Muscle of leg (tissue), 11 donors: Measurements from ENCODE around the gene LILRB1. TPM values are rescaled to one million over a fixed set of nuclear protein-coding genes. Genes with fewer than 3 reads are reported as not detected.

Experiments used
- DNase-seq: peaks from one replicate; pipeline ENCODE4 v3.0.0; 2013
- H3K27ac ChIP-seq: one replicate; pipeline ENCODE4 v1.5.1; 2013; ENCODE audit warnings: mild to moderate bottlenecking, low read length, control low read depth
- H3K27me3 ChIP-seq: one replicate; pipeline ENCODE4 v1.6.1; 2013; ENCODE audit warnings: low read length; ENCODE audit not compliant: control insufficient read depth, insufficient read depth
- H3K36me3 ChIP-seq: one replicate; pipeline ENCODE4 v1.6.1; 2013; ENCODE audit warnings: low read length; ENCODE audit not compliant: control insufficient read depth, insufficient read depth
- H3K4me1 ChIP-seq: one replicate; pipeline ENCODE4 v1.6.1; 2013; ENCODE audit warnings: low read length; ENCODE audit not compliant: control insufficient read depth, insufficient read depth
- H3K4me3 ChIP-seq: one replicate; pipeline ENCODE4 v1.5.1; 2013; ENCODE audit warnings: low read length, control low read depth
- H3K9me3 ChIP-seq: replicated peaks from 2 replicates; pipeline ENCODE4 v1.6.1; 2013; ENCODE audit warnings: low read depth, low read length; ENCODE audit not compliant: control insufficient read depth
- WGBS: methylation state at CpG from one replicate; pipeline ENCODE4 v1.1.5; 2013; ENCODE audit warnings: missing lambda C conversion rate; ENCODE audit not compliant: insufficient coverage; 5-methylcytosine and 5-hydroxymethylcytosine counted together
- polyA plus RNA-seq, 8 donors: library from polyadenylated mRNA; unstranded; fragments of 120-200 nt; gene quantifications; one replicate each; pipeline versions ENCODE4 v1.2.1 to v1.2.3, GENCODE V29; 2013; ENCODE audit warnings: inconsistent platforms in 1 of 8, low replicate concordance in 1 of 8; ENCODE audit not compliant: insufficient read length in 8 of 8, insufficient read depth in 1 of 8
- total RNA-seq: library from RNA; stranded (reverse); fragments of 120-200 nt; gene quantifications from one replicate; pipeline ENCODE4 v1.2.4, GENCODE V29; 2013

Gene LILRB1
- total and polyA plus RNA-seq, 9 donors = 0.53 to 2.1 (median 1.2) TPM

- Histone ChIP-seq H3K36me3 (no peaks in the 10 kb centered on the region), H3K4me3 (no peak overlapping the region), H3K27ac (no peak overlapping the region), H3K27me3 (no peaks in the 10 kb centered on the region), H3K4me1 (no peaks in the 10 kb centered on the region), H3K9me3 (peaks cover 6% of the 10 kb centered on the region)
- 73% methylated on average over 3 of the region's 5 CpGs for WGBS
- DNase-seq = no peak
Observed at GRCh38 chr19:54660306-54660705, 30.0 kb downstream of the LILRB1 start.

- DNase-seq = peak; percentile 14
- Histone ChIP-seq H3K27me3 (no peaks in the 10 kb centered on the region), H3K4me3 (no peak overlapping the region), H3K36me3 (no peaks in the 10 kb centered on the region), H3K27ac (no peak overlapping the region), H3K9me3 (peaks cover 11% of the 10 kb centered on the region), H3K4me1 (no peaks in the 10 kb centered on the region)
- WGBS = 80% methylated on average over 1 of the region's 6 CpGs
Observed at GRCh38 chr19:54660964-54661363, 30.7 kb downstream of the LILRB1 start.

- no peaks in the 10 kb centered on the region for H3K4me1 ChIP-seq
- peaks cover 15% of the 10 kb centered on the region for H3K9me3 ChIP-seq
- no peak for DNase-seq
- WGBS = 82% methylated on average over 11 of the region's 13 CpGs
- no peak overlapping the region for H3K27ac ChIP-seq
- no peaks in the 10 kb centered on the region for H3K36me3 ChIP-seq
- no peaks in the 10 kb centered on the region for H3K27me3 ChIP-seq
- no peak overlapping the region for H3K4me3 ChIP-seq
Observed at GRCh38 chr19:54661846-54662481, 31.7 kb downstream of the LILRB1 start.

GRCh38 chr19:54662730-54663129, 32.4 kb downstream of the LILRB1 start, which contains the start of gene LILRB4:
TSS of gene LILRB4 (plus strand) at chr19:54662985. CDS start at chr19:54663034, 49 bp downstream.
- peak; percentile 43 for DNase-seq
- Histone ChIP-seq H3K4me3 (no peak within 1 kb of the TSS), H3K27me3 (no peaks in the 10 kb centered on the region), H3K9me3 (peaks cover 15% of the 10 kb centered on the region), H3K27ac (no peak within 1 kb of the TSS), H3K36me3 (no peaks in the 10 kb centered on the region), H3K4me1 (no peaks in the 10 kb centered on the region)
- 52% methylated on average over 4 of the region's 7 CpGs for WGBS

GRCh38 chr19:54665530-54665929, 35.2 kb downstream of the LILRB1 start:
- H3K27me3 ChIP-seq = no peaks in the 10 kb centered on the region
- no peak for DNase-seq
- no peak overlapping the region for H3K27ac ChIP-seq
- no peaks in the 10 kb centered on the region for H3K4me1 ChIP-seq
- H3K9me3 ChIP-seq = peaks cover 18% of the 10 kb centered on the region
- H3K4me3 ChIP-seq = no peak overlapping the region
- WGBS = 40% methylated on average over 1 of the region's 6 CpGs
- no peaks in the 10 kb centered on the region for H3K36me3 ChIP-seq

GRCh38 chr19:54667217-54667616, 36.9 kb downstream of the LILRB1 start:
- DNase-seq = no peak
- Histone ChIP-seq H3K27ac (no peak overlapping the region), H3K4me1 (no peaks in the 10 kb centered on the region), H3K9me3 (peaks cover 18% of the 10 kb centered on the region), H3K36me3 (no peaks in the 10 kb centered on the region), H3K27me3 (no peaks in the 10 kb centered on the region), H3K4me3 (no peak overlapping the region)
- WGBS = 88% methylated on average over 8 of the region's 12 CpGs

- Histone ChIP-seq H3K36me3 (no peaks in the 10 kb centered on the region), H3K27me3 (no peaks in the 10 kb centered on the region), H3K4me1 (no peaks in the 10 kb centered on the region), H3K9me3 (peaks cover 14% of the 10 kb centered on the region), H3K27ac (no peak overlapping the region), H3K4me3 (no peak overlapping the region)
- no peak for DNase-seq
- WGBS = no CpG with 5 or more reads among the region's 1 CpG
Observed at GRCh38 chr19:54668353-54668752, 38.1 kb downstream of the LILRB1 start.

GRCh38 chr19:54670576-54671357, 40.5 kb downstream of the LILRB1 start:
- DNase-seq = peak; percentile 24
- Histone ChIP-seq H3K4me1 (no peaks in the 10 kb centered on the region), H3K36me3 (no peaks in the 10 kb centered on the region), H3K27me3 (no peaks in the 10 kb centered on the region), H3K27ac (no peak overlapping the region), H3K9me3 (peaks cover 7% of the 10 kb centered on the region), H3K4me3 (no peak overlapping the region)
- no CpG with 5 or more reads among the region's 3 CpGs for WGBS

GRCh38 chr19:54673222-54673621, 42.9 kb downstream of the LILRB1 start:
- Histone ChIP-seq H3K4me1 (no peaks in the 10 kb centered on the region), H3K27me3 (no peaks in the 10 kb centered on the region), H3K9me3 (no peaks in the 10 kb centered on the region), H3K27ac (no peak overlapping the region), H3K36me3 (no peaks in the 10 kb centered on the region), H3K4me3 (no peak overlapping the region)
- WGBS = 88% methylated on average over 1 of the region's 1 CpG
- DNase-seq = peak; percentile 40

- no peak overlapping the region for H3K27ac ChIP-seq
- H3K36me3 ChIP-seq = no peaks in the 10 kb centered on the region
- no peak overlapping the region for H3K4me3 ChIP-seq
- H3K27me3 ChIP-seq = no peaks in the 10 kb centered on the region
- H3K9me3 ChIP-seq = no peaks in the 10 kb centered on the region
- no peak for DNase-seq
- no CpG with 5 or more reads among the region's 2 CpGs for WGBS
- H3K4me1 ChIP-seq = no peaks in the 10 kb centered on the region
Observed at GRCh38 chr19:54674021-54674617, 43.8 kb downstream of the LILRB1 start.
